ENCODE data around the gene PALLD. TPM values are rescaled to one million over a fixed set of nuclear protein-coding genes. Genes with fewer than 3 reads are reported as not detected.

PALLD gene
- total and polyA plus RNA-seq, 2 of the 13 experiments (the other 11 are each of a cell fraction or from before 2014, with no cell fraction given) = 0.50 to 1.5 TPM

- DNase-seq (ENCODE audit: low spot score) = peak; percentile 5
- CTCF ChIA-PET (ENCODE audit: low intra/inter-chr PET ratio, low total read pairs) = interaction anchor here (0.6 to 0.9 kb wide), 2 partner anchors 979 to 1052 kb away, joined by 3 read pairs; no protein-coding TSS in a partner anchor
- in situ Hi-C loops (cut with HindIII; ENCODE audit: extremely low pct_ligation_motif_present, low pct_unique_long_range_greater_than_20kb) (no loop called here), intact Hi-C loops (cut with micrococcal nuclease; ENCODE audit: unreplicated experiment) (loop anchor here (1.0 to 2.0 kb wide), 2 partner anchors 403 to 978 kb away; no protein-coding TSS in a partner anchor)
- no TSS peak for BruUV-seq (replicated peaks)
- Histone ChIP-seq H3K27ac (ENCODE audit: extremely low read length, insufficient read depth, low read length) (no peak overlapping the region), H3K9ac (ENCODE audit: insufficient read depth, low read depth, low read length) (no peak overlapping the region), H3K4me3 (replicated peaks in 1 of 3; ENCODE audit: insufficient read depth in 1 of 3, low read depth in 2 of 3, low read length in 3 of 3) (no peak overlapping the region), H3K36me3 (replicated peaks in 1 of 2; ENCODE audit: control insufficient read depth in 1 of 2, insufficient read depth in 2 of 2, low read length in 2 of 2) (no peaks in the 10 kb centered on the region), H3K9me3 (ENCODE audit: low read length) (no peaks in the 10 kb centered on the region), H3K79me2 (ENCODE audit: insufficient read depth, low read length) (no peaks in the 10 kb centered on the region), H3K27me3 (ENCODE audit: control insufficient read depth in 1 of 2, insufficient read depth in 2 of 2, low read length in 2 of 2) (no peaks in the 10 kb centered on the region), H3K4me1 (ENCODE audit: insufficient read depth, low read length) (no peaks in the 10 kb centered on the region), H2AFZ (ENCODE audit: low read length) (no peak overlapping the region), H4K20me1 (ENCODE audit: insufficient read depth, low read length) (no peaks in the 10 kb centered on the region), H3K4me2 (ENCODE audit: low read depth, low read length) (no peak overlapping the region)
- POLR2A ChIA-PET = no interaction called here
- no peak for TF ChIP-seq ZNF234 (CRISPR knock-in tag; conservative IDR thresholded peaks at IDR 0.05)
- TF ChIP-seq TEAD2 (CRISPR knock-in tag; IDR thresholded peaks at IDR 0.05) = no peak
- TF ChIP-seq ZNF326 (CRISPR knock-in tag; IDR thresholded peaks at IDR 0.05; ENCODE audit: borderline replicate concordance) = no peak
- no peak for TF ChIP-seq PCBP1 (IDR thresholded peaks at IDR 0.05; ENCODE audit: borderline replicate concordance, low read depth, low read length)
- TF ChIP-seq STAG1 (CRISPR knock-in tag; IDR thresholded peaks at IDR 0.05) = 0 out of 2 replicates have a peak, but pooled peaks have one; percentile 7
- TF ChIP-seq ZNF761 (CRISPR knock-in tag; conservative IDR thresholded peaks at IDR 0.05) = no peak
- TF ChIP-seq CTCF (CRISPR knock-in tag; IDR thresholded peaks at IDR 0.05) = 0 out of 2 replicates have a peak, but pooled peaks have one; percentile 13
- TF ChIP-seq ZKSCAN8 (CRISPR knock-in tag; IDR thresholded peaks at IDR 0.05; ENCODE audit: borderline replicate concordance) = no peak
- TF ChIP-seq ZNF557 (CRISPR knock-in tag; IDR thresholded peaks at IDR 0.05) = no peak
- ATAC-seq = no peak
- no peak for FAIRE-seq
- WGBS (ENCODE audit: low lambda C conversion rate) = under 1% methylated on average over 3 of the region's 3 CpGs
Measured at GRCh38 chr4:168514249-168514852, 17.5 kb downstream of the PALLD start.
